K562 (cell line): ENCODE results near the gene NBEA. TPM values are rescaled to one million over a fixed set of nuclear protein-coding genes. Genes with fewer than 3 reads are reported as not detected.

Source experiments
- ATAC-seq: fragments of 200-7000 bp; cut with Tn5 transposase; 3 replicates; pipeline ENCODE4 v1.9.1; 2020; ENCODE audit warnings: moderate library complexity
- BruUV-seq: library from RNA; stranded (reverse); fragments of 400-500 nt; replicated peaks from 2 replicates; lab custom pipeline; 2021; lab: Mats Ljungman, UMichigan
- CTCF ChIA-PET: fragments of 300-600 bp; formaldehyde crosslinking; extraction: SDS; loops from one replicate; lab custom pipeline; 2021; ENCODE audit warnings: low intra/inter-chr PET ratio; lab: Yijun Ruan, JAX
- POLR2A ChIA-PET: fragments of 300-600, 350-650 bp; sonication (Branson Sonifier 250); formaldehyde crosslinking; extraction: SDS; loops from one replicate; lab custom pipeline; 2021; ENCODE audit warnings: antibody characterized with exemption, inconsistent platforms; lab: Yijun Ruan, JAX
- DNase-seq, 4 experiments: peaks; one replicate each; pipeline versions ENCODE4 v3.0.0 to v3.0.0-alpha.2; 2011 to 2018; ENCODE audit warnings: low spot score in 3 of 4, mixed read lengths in 3 of 4; ENCODE audit errors: extremely low read depth in 1 of 4
- FAIRE-seq: peaks from 2 replicates; lab custom pipeline; 2011; peaks lifted over from hg19 to GRCh38; lab: Jason Lieb, UNC
- H2AFZ ChIP-seq: 2 replicates; pipeline ENCODE4 v1.6.0; 2011; ENCODE audit warnings: low read depth, low read length, control low read depth, inconsistent platforms
- H3K27ac ChIP-seq: fragments of 200-600 bp; 3 replicates; pipeline ENCODE4 v1.8.0; 2011; ENCODE audit warnings: low read depth, mild to moderate bottlenecking, control low read depth, inconsistent platforms, low read length, moderate library complexity, mixed read lengths; ENCODE audit errors: extremely low read depth
- H3K27me3 ChIP-seq, 2 experiments: fragments of 300-600 bp in 1 of 2; 2 replicates in 1 of 2; 3 replicates in 1 of 2; pipeline versions ENCODE4 v1.6.0 to v1.8.0; 2011; ENCODE audit warnings: inconsistent platforms in 2 of 2, low read length in 2 of 2, mild to moderate bottlenecking in 1 of 2, mixed read lengths in 1 of 2, moderate library complexity in 1 of 2; ENCODE audit not compliant: control insufficient read depth in 2 of 2, insufficient read depth in 2 of 2
- H3K36me3 ChIP-seq: fragments of 300-600 bp; 3 replicates; pipeline ENCODE4 v1.8.0; 2011; ENCODE audit warnings: mild to moderate bottlenecking, low read length, inconsistent platforms; ENCODE audit not compliant: control insufficient read depth, insufficient read depth
- H3K4me1 ChIP-seq, 2 experiments: fragments of 200-600 bp in 1 of 2; replicated peaks in 1 of 2; 2 replicates in 1 of 2; 3 replicates in 1 of 2; pipeline versions ENCODE4 v1.5.1 to v1.8.0; 2011; ENCODE audit warnings: inconsistent platforms in 2 of 2, low read length in 2 of 2, mild to moderate bottlenecking in 1 of 2, mixed read lengths in 1 of 2, moderate library complexity in 1 of 2; ENCODE audit not compliant: control insufficient read depth in 2 of 2, insufficient read depth in 2 of 2
- H3K4me2 ChIP-seq: 2 replicates; pipeline ENCODE4 v1.6.1; 2011; ENCODE audit warnings: low read length, control low read depth, inconsistent platforms, mixed read lengths; ENCODE audit not compliant: insufficient read depth
- H3K4me3 ChIP-seq: fragments of 200-600 bp; sonication (generic), shearing (Covaris generic); 2 replicates; pipeline ENCODE4 v1.5.1; 2016; ENCODE audit warnings: control low read depth, inconsistent platforms
- H3K79me2 ChIP-seq: fragments of 200-600 bp; 3 replicates; pipeline ENCODE4 v1.8.0; 2011; ENCODE audit warnings: low read length, inconsistent platforms; ENCODE audit not compliant: control insufficient read depth, insufficient read depth
- H3K9ac ChIP-seq, 2 experiments: 2 replicates each; pipeline versions ENCODE4 v1.6.0 to v1.6.1; 2011; ENCODE audit warnings: low read depth in 2 of 2, low read length in 2 of 2, control low read depth in 1 of 2, inconsistent platforms in 1 of 2, mild to moderate bottlenecking in 1 of 2, mixed read lengths in 1 of 2; ENCODE audit not compliant: insufficient read depth in 1 of 2
- H3K9me1 ChIP-seq: one replicate; pipeline ENCODE4 v1.6.0; 2011; ENCODE audit warnings: inconsistent platforms, mild to moderate bottlenecking, low read length, moderate library complexity; ENCODE audit not compliant: control insufficient read depth, insufficient read depth
- H3K9me3 ChIP-seq: replicated peaks from 2 replicates; pipeline ENCODE4 v1.5.1; 2011; ENCODE audit warnings: low read depth, low read length, inconsistent platforms; ENCODE audit not compliant: control insufficient read depth, insufficient read depth
- H4K20me1 ChIP-seq: replicated peaks from 2 replicates; pipeline ENCODE4 v1.6.1; 2011; ENCODE audit warnings: low read length, inconsistent platforms, mixed read lengths; ENCODE audit not compliant: control insufficient read depth, insufficient read depth
- BRF1 ChIP-seq: IDR thresholded peaks from 3 replicates; pipeline ENCODE4 v1.6.1; 2011; ENCODE audit warnings: borderline replicate concordance, mild to moderate bottlenecking; ENCODE audit not compliant: insufficient read length; ENCODE audit errors: extremely low read depth
- HDAC8 ChIP-seq: fragments of 450-650 bp; IDR thresholded peaks from 2 replicates; pipeline ENCODE4 v1.6.1; 2016; ENCODE audit warnings: mild to moderate bottlenecking, missing genetic modification characterization, moderate library complexity, missing compliant biosample characterization
- L3MBTL2 ChIP-seq: fragments of 450-650 bp; IDR thresholded peaks from 2 replicates; pipeline ENCODE4 v1.6.1; 2016; ENCODE audit warnings: mild to moderate bottlenecking, moderate library complexity
- MAFG ChIP-seq: fragments of 450-650 bp; conservative IDR thresholded peaks from 2 replicates; pipeline ENCODE4 v1.6.1; 2016; ENCODE audit warnings: missing genetic modification characterization, missing compliant biosample characterization
- MTA2 ChIP-seq: fragments of 450-650 bp; IDR thresholded peaks from 2 replicates; pipeline ENCODE4 v1.6.1; 2016; ENCODE audit warnings: low read depth
- RBM14 ChIP-seq: fragments of 200-400 bp; formaldehyde crosslinking; IDR thresholded peaks from 2 replicates; pipeline ENCODE4 v1.6.1; 2018; ENCODE audit warnings: low read depth, mild to moderate bottlenecking, low read length, moderate library complexity, borderline replicate concordance; ENCODE audit not compliant: insufficient read depth
- SOX6 ChIP-seq: fragments of 450-650 bp; IDR thresholded peaks from 2 replicates; pipeline ENCODE4 v1.6.1; 2014; ENCODE audit warnings: mild to moderate bottlenecking
- ZNF23 ChIP-seq: fragments of 250-450 bp; sonication (Bioruptor Pico); IDR thresholded peaks from 2 replicates; pipeline ENCODE4 v1.4.0; 2020; ENCODE audit warnings: mild to moderate bottlenecking
- ZNF41 ChIP-seq: fragments of 250-450 bp; sonication (Bioruptor Pico); conservative IDR thresholded peaks from 2 replicates; pipeline ENCODE4 v1.4.0; 2020; ENCODE audit warnings: mild to moderate bottlenecking
- WGBS: fragments of 100-300 bp; shearing (Covaris generic); methylation state at CpG from one replicate; pipeline ENCODE4 v1.1.6; 2016; ENCODE audit warnings: low coverage, mixed read lengths; ENCODE audit not compliant: insufficient coverage; ENCODE audit errors: missing lambda C conversion rate; 5-methylcytosine and 5-hydroxymethylcytosine counted together
- in situ Hi-C: fragments of 300-500 bp; cut with MboI; formaldehyde crosslinking; loops from 4 replicates; pipeline ENCODE4 v1.15.0; 2018; ENCODE audit warnings: inconsistent platforms, mixed read lengths
- intact Hi-C: fragments of 100-400 bp; cut with micrococcal nuclease; formaldehyde crosslinking; loops from 2 replicates; pipeline ENCODE4 v1.14.2; 2022
- polyA plus RNA-seq, 8 experiments: library from polyadenylated mRNA; depleted of rRNA in 4 of 8; stranded (reverse) in 5 of 8; unstranded in 3 of 8; fragments of >200 nt; fragmentation: Nextera tagmentation in 2 of 8; fragmentation: Illumina TruSeq in 1 of 8; extraction: Ambion mirVana in 2 of 8; extraction: Trizol in 1 of 8; gene quantifications; 2 replicates each; pipeline versions ENCODE4 v1.2.1 to v1.2.3, GENCODE V29; 2011 to 2014; ENCODE audit warnings: inconsistent platforms in 1 of 8, missing spikeins in 1 of 8
- total RNA-seq, 7 experiments: library from RNA; depleted of rRNA in 6 of 7; stranded (reverse); fragments of >200 nt in 6 of 7; fragmentation: Illumina TruSeq in 2 of 7; extraction: Trizol in 2 of 7; gene quantifications; 2 replicates each; pipeline versions ENCODE4 v1.2.1 to v1.2.3, GENCODE V29; 2011 to 2021; ENCODE audit warnings: low replicate concordance in 1 of 7

NBEA gene
- total and polyA plus RNA-seq, 9 of the 15 experiments (the other 6 are each of a cell fraction or from before 2014, with no cell fraction given) = 0.03 to 0.94 (median 0.05) TPM; not detected in 2

GRCh38 chr13:35160896-35161295 is 218.8 kb downstream of the NBEA start:
- no peaks in the 10 kb centered on the region for H3K4me1 ChIP-seq
- no peak overlapping the region for H3K27ac ChIP-seq
- no peaks in the 10 kb centered on the region for H3K27me3 ChIP-seq
- DNase-seq (no peak), FAIRE-seq (no peak), ATAC-seq (no peak)
- no peaks in the 10 kb centered on the region for H3K79me2 ChIP-seq
- CTCF ChIA-PET = interaction anchor here (0.8 kb wide), 1 partner anchor 93 kb away, joined by 4 read pairs; no protein-coding TSS in a partner anchor
- intact Hi-C loops (loop anchor here (5.0 kb wide), 1 partner anchor 561 kb away; no protein-coding TSS in a partner anchor), in situ Hi-C loops (loop anchor here (25.0 kb wide), 1 partner anchor 1224 kb away; no protein-coding TSS in a partner anchor)
- H3K4me2 ChIP-seq = no peak overlapping the region
- BruUV-seq = no TSS peak
- H3K9me3 ChIP-seq = no peaks in the 10 kb centered on the region
- no peaks in the 10 kb centered on the region for H3K36me3 ChIP-seq
- 0% methylated on average over 3 of the region's 3 CpGs for WGBS
- H4K20me1 ChIP-seq = no peaks in the 10 kb centered on the region
- no peaks in the 10 kb centered on the region for H3K9me1 ChIP-seq
- no peak overlapping the region for H3K4me3 ChIP-seq
- no peak overlapping the region for H2AFZ ChIP-seq
- POLR2A ChIA-PET = no interaction called here
- no peak overlapping the region for H3K9ac ChIP-seq
- no peak for TF ChIP-seq RBM14
- no peak for TF ChIP-seq L3MBTL2
- TF ChIP-seq ZNF23 (CRISPR knock-in tag) = no peak
- TF ChIP-seq ZNF41 (CRISPR knock-in tag) = no peak
- TF ChIP-seq MAFG (tag) = no peak
- TF ChIP-seq HDAC8 = no peak
- no peak for TF ChIP-seq BRF1
- TF ChIP-seq MTA2 = no peak
- TF ChIP-seq SOX6 = no peak
